ENCODE data around the gene DCLK1. TPM values are rescaled to one million over a fixed set of nuclear protein-coding genes. Genes with fewer than 3 reads are reported as not detected.

Gene DCLK1
- total RNA-seq, 1 donor from 2014 or later: 36.1 TPM

DNA sequence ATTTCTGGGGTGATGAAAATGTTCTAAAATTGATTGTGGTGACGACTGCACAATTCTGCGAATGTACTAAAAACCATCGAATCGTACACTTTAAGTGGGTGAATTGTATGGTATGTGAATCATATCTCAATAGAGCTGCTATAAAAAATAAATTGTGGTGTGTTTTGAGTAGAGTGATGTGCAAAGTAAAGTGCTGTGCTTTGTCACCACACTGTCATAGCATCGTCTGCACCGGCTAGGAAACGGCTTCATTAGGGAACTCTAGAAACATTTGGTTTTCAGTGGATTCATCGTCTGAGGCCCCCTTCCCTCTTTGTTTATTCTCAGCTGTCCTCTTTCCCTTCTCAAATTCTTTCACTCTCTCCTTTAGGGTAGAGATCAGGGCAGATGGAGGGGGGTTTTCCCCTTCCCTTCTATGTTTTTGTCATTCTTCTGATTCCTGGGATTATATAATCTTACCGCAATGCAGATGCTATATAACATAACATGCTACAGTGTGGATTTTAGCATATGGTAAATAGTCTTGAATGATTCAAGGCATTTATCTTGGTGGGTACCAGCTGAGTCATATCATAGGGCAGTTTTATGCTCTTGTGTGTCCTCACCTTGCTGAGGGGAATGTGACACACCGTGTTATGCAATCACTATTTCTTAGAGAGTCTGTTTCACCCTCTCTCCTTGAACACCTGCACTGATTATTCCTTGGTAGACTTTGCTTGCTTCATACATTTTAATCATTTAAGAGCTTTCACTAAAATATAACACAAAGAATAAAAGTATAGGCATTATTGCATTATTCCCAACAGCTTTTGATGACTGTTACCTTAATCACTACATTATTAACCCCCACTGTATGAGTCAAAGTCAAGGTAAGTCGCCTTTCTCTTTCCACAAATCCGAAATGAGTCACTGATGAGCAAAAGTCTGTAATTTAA lies 239.4 kb downstream of the DCLK1 start:
- H3K27ac ChIP-seq: no peak overlapping the region
- H3K4me3 ChIP-seq: no peak overlapping the region

DNA sequence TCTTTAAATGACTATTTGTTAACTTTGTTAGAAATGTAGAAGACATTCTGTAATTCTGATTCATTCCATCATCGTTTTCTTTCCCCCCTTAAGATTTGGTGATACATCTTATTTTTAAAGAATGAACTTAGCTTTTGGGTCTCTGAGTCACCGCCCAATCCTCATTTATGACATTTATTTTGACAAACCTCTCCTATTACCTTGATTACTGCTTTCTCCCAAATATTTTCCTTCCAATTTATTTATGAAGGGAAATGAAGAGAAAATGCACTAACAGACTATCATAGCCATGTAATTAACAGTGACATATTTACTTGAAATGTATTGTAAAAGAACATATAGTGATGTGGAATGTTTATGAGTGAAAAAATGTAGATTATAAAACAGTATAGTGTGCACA lies 241.6 kb downstream of the DCLK1 start:
- Histone ChIP-seq H3K9me3 (no peaks in the 10 kb centered on the region), H3K4me3 (no peak overlapping the region), H3K27ac (no peak overlapping the region), H3K27me3 (no peaks in the 10 kb centered on the region), H3K36me3 (no peaks in the 10 kb centered on the region), H3K4me1 (no peaks in the 10 kb centered on the region)
- no peak for DNase-seq (ENCODE audit: extremely low spot score in 2 of 2)
- TF ChIP-seq POLR2AphosphoS5 (IDR thresholded peaks at IDR 0.05; ENCODE audit: insufficient read depth in 1 of 2, low read depth in 1 of 2): no peak
- TF ChIP-seq POLR2A (IDR thresholded peaks at IDR 0.05): no peak
- no peak for TF ChIP-seq CTCF (IDR thresholded peaks at IDR 0.05)
- intact Hi-C loops (cut with DNase I): no loop called here

More for the DNA sequence above, 239.4 kb downstream of the DCLK1 start:
- no peak for TF ChIP-seq POLR2AphosphoS5 (IDR thresholded peaks at IDR 0.05; ENCODE audit: insufficient read depth in 1 of 2, low read depth in 1 of 2)
- TF ChIP-seq POLR2A (IDR thresholded peaks at IDR 0.05): no peak
- Histone ChIP-seq H3K4me1 (no peaks in the 10 kb centered on the region), H3K36me3 (no peaks in the 10 kb centered on the region), H3K9me3 (no peaks in the 10 kb centered on the region), H3K27me3 (no peaks in the 10 kb centered on the region)
- intact Hi-C loops (cut with DNase I): no loop called here
- no peak for DNase-seq (ENCODE audit: extremely low spot score in 2 of 2)

GRCh38 chr13:35888981-35889380 lies 242.2 kb downstream of the DCLK1 start:
- Histone ChIP-seq H3K4me1 (no peaks in the 10 kb centered on the region), H3K27ac (no peak overlapping the region), H3K9me3 (no peaks in the 10 kb centered on the region), H3K36me3 (no peaks in the 10 kb centered on the region), H3K27me3 (no peaks in the 10 kb centered on the region), H3K4me3 (no peak overlapping the region)
- DNase-seq (ENCODE audit: extremely low spot score in 2 of 2): no peak
- TF ChIP-seq CTCF (IDR thresholded peaks at IDR 0.05) (no peak), POLR2AphosphoS5 (IDR thresholded peaks at IDR 0.05; ENCODE audit: insufficient read depth in 1 of 2, low read depth in 1 of 2) (no peak), POLR2A (IDR thresholded peaks at IDR 0.05) (no peak)
- intact Hi-C loops (cut with DNase I): no loop called here

DNA sequence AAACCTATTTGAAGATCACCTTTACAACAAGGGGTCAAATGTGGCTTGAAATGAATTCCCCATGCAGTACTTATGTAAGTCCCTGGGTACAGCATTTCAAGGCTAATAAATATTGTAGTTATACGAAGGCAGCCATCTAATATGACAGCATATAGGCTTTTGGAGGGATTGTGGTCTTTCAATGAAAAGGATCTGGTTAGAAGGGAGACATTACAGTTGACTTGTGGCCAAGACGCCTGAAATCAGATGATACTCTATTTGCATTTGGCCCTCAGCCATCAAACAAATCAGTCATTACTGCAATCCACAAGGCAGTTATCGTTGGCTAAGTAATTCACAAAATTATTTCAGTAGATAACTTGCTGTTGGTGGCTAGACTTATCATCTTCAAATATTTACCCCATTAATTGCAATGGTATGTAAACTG lies 242.7 kb downstream of the DCLK1 start:
- Histone ChIP-seq H3K9me3 (no peaks in the 10 kb centered on the region), H3K36me3 (no peaks in the 10 kb centered on the region), H3K27ac (no peak overlapping the region), H3K27me3 (no peaks in the 10 kb centered on the region), H3K4me1 (no peaks in the 10 kb centered on the region), H3K4me3 (no peak overlapping the region)
- TF ChIP-seq CTCF (IDR thresholded peaks at IDR 0.05) (no peak), POLR2AphosphoS5 (IDR thresholded peaks at IDR 0.05; ENCODE audit: insufficient read depth in 1 of 2, low read depth in 1 of 2) (no peak), POLR2A (IDR thresholded peaks at IDR 0.05) (no peak)
- DNase-seq (ENCODE audit: extremely low spot score in 2 of 2): no peak
- intact Hi-C loops (cut with DNase I): no loop called here

DNA sequence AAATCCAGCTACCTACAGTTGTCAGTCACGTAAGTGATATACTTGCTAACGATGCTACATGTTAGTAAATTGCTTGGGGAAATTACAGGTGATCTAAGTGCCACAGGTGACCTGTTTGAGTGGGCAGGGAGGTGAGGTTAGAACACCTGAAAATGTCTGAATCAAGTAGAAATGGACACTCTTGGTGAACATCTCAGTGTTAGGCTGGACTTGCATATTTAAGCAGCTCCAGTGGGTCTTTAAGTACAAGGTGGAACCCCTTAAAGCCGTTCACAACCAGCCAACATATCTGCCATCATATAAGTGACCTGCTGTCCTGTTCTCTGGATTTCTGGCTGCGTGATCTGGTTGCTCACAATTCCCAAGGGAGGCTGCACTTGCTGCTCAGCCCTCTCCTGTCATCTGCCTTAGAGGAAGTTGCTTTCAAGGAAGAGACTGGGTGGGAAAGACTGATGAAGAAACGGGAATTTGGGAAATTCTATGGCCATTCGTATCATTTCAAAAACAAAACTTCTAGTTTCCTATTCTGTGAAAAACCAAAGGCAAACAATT lies 244.0 kb downstream of the DCLK1 start:
- no peak for TF ChIP-seq POLR2A (IDR thresholded peaks at IDR 0.05)
- no peak for TF ChIP-seq CTCF (IDR thresholded peaks at IDR 0.05)
- TF ChIP-seq POLR2AphosphoS5 (IDR thresholded peaks at IDR 0.05; ENCODE audit: insufficient read depth in 1 of 2, low read depth in 1 of 2): no peak
- no peaks in the 10 kb centered on the region for H3K9me3 ChIP-seq
- no peaks in the 10 kb centered on the region for H3K36me3 ChIP-seq
- no peak overlapping the region for H3K27ac ChIP-seq
- H3K4me3 ChIP-seq: no peak overlapping the region
- H3K4me1 ChIP-seq: no peaks in the 10 kb centered on the region
- intact Hi-C loops (cut with DNase I): no loop called here
- H3K27me3 ChIP-seq: no peaks in the 10 kb centered on the region
- DNase-seq (ENCODE audit: extremely low spot score in 2 of 2): no peak

Measured in vagina (tissue), 2 donors.